Measurements from ENCODE around the gene ZMYND19. TPM values are rescaled to one million over a fixed set of nuclear protein-coding genes. Genes with fewer than 3 reads are reported as not detected.
A peak's percentile ranks its signal among the peaks of the same experiment; 100 is the strongest.

Gene ZMYND19
- total and polyA plus RNA-seq, 2 of the 8 experiments (the other 6 are each of a cell fraction or from before 2014, with no cell fraction given), result 42.4 to 58.7 TPM

DNA sequence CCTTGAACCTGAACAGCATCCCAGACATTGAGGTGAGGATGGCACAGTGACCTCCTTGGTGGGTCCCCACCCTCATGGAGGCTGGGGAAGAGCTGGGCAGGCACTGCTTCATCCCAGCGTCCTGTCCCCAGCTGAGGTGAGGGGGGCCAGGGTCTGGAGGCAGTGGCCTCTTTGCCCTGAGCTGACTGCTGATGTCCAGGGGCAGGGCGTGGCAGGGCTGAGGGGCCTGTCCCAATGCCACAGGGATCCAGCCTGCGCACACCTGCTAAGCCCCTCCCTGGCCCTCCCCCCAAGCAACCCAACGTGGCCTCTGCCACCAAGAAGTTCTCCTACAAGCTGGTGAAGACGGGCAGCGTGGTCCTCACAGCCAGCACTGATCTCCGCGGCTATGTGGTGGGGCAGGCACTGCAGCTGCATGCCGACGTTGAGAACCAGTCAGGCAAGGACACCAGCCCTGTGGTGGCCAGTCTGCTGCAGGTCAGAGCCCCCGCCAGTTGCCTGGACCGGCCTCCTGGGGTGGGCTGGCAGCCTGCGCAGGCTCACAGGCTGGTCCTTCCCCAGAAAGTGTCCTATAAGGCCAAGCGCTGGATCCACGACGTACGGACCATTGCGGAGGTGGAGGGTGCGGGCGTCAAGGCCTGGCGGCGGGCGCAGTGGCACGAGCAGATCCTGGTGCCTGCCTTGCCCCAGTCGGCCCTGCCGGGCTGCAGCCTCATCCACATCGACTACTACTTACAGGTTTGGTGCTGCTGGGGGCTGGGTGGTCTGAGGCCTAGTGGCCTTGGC is 23.6 kb upstream of the ZMYND19 start:
- no peaks in the 10 kb centered on the region for H3K27me3 ChIP-seq (replicated peaks in 1 of 4; ENCODE audit: control insufficient read depth in 3 of 4, extremely low read depth in 1 of 4, insufficient read depth in 3 of 4, low read length in 3 of 4)
- peaks cover 10 to 21% of the 10 kb centered on the region in 2 experiments for H4K20me1 ChIP-seq (replicated peaks in 1 of 2; ENCODE audit: control insufficient read depth in 1 of 2, insufficient read depth in 2 of 2, low read length in 2 of 2)
- H4K8ac ChIP-seq (ENCODE audit: extremely low read depth, insufficient read depth, low read length), result peak overlapping the region; percentile 3; the same call in 1 of the 2 replicates
- H2BK20ac ChIP-seq (ENCODE audit: low read length), result no peak overlapping the region
- no peak overlapping the region for H2AFZ ChIP-seq (ENCODE audit: low read length)
- H4K91ac ChIP-seq (replicated peaks; ENCODE audit: insufficient read length, low read length), result peak overlapping the region; percentile 27
- WGBS, 2 experiments (ENCODE audit: extremely low coverage in 1 of 2, insufficient coverage in 1 of 2, insufficient read length in 1 of 2, insufficient replicate concordance in 2 of 2, low coverage in 1 of 2, low lambda C conversion rate in 2 of 2, missing lambda C conversion rate in 1 of 2), result 96% methylated on average over 25 of the region's 27 CpGs; no CpG with 5 or more reads in 1 of the 2 experiments
- H3K79me2 ChIP-seq (ENCODE audit: control insufficient read depth in 1 of 2, insufficient read depth in 2 of 2, low read length in 2 of 2), result peaks cover 0 to 16% of the 10 kb centered on the region in 2 experiments; a peak in 2 of 4 replicates
- H3K79me1 ChIP-seq (ENCODE audit: low read depth, low read length), result peaks cover 5% of the 10 kb centered on the region; the same call in 1 of the 2 replicates
- no peak overlapping the region for H4K5ac ChIP-seq (ENCODE audit: insufficient read length, low read depth, low read length)
- TF ChIP-seq BRCA1 (IDR thresholded peaks at IDR 0.05; ENCODE audit: low read depth, low read length) (no peak), POU5F1 (IDR thresholded peaks at IDR 0.05; ENCODE audit: low read depth, low read length) (no peak), RXRA (IDR thresholded peaks at IDR 0.05; ENCODE audit: insufficient read depth, low read depth, low read length) (no peak), CEBPB (IDR thresholded peaks at IDR 0.05; ENCODE audit: low read depth, low read length) (no peak)
- no peak overlapping the region for H2BK5ac ChIP-seq (ENCODE audit: low read depth, low read length)
- CTCF ChIA-PET (ENCODE audit: partially characterized antibody), result interaction anchor here (0.6 to 2.4 kb wide), 3 partner anchors 12 to 32 kb away, joined by 3 to 14 read pairs (median 4); no protein-coding TSS in a partner anchor
- peaks cover 0 to 9% (median 5%) of the 10 kb centered on the region in 4 experiments; a peak in 4 of 7 replicates for H3K4me1 ChIP-seq (replicated peaks in 1 of 4; ENCODE audit: control insufficient read depth in 3 of 4, insufficient read depth in 4 of 4, low read length in 3 of 4)
- DNase-seq (ENCODE audit: low read depth in 1 of 2, low spot score in 2 of 2), result no peak
- no peaks in the 10 kb centered on the region for H3K9me3 ChIP-seq (ENCODE audit: insufficient read depth in 2 of 2, low read depth in 1 of 2, low read length in 1 of 2)
- H3K23me2 ChIP-seq (ENCODE audit: low read depth, low read length), result peaks cover 2% of the 10 kb centered on the region; the same call in 1 of the 2 replicates
- H3K9ac ChIP-seq (replicated peaks in 1 of 4; ENCODE audit: extremely low read depth in 1 of 4, low read depth in 3 of 4, low read length in 3 of 4), result no peak overlapping the region
- H3K14ac ChIP-seq (ENCODE audit: insufficient read length), result no peak overlapping the region
- no peak overlapping the region for H2BK12ac ChIP-seq (ENCODE audit: low read depth, low read length)
- H2BK15ac ChIP-seq (ENCODE audit: low read length), result no peak overlapping the region
- H2BK120ac ChIP-seq (replicated peaks; ENCODE audit: low read depth, low read length), result no peak overlapping the region
- H3K56ac ChIP-seq (replicated peaks; ENCODE audit: insufficient read length, low read depth, low read length), result no peak overlapping the region
- H3K36me3 ChIP-seq (ENCODE audit: control insufficient read depth in 2 of 4, insufficient read depth in 4 of 4, low read length in 3 of 4), result peaks cover 3 to 25% (median 11%) of the 10 kb centered on the region in 4 experiments; a peak in 6 of 8 replicates
- no peak overlapping the region for H2AK5ac ChIP-seq (ENCODE audit: low read depth, low read length)
- no peak overlapping the region for H3K4ac ChIP-seq (replicated peaks; ENCODE audit: insufficient read length, low read depth, low read length)
- no peak overlapping the region for H3K4me2 ChIP-seq (ENCODE audit: insufficient read depth in 1 of 2, low read depth in 2 of 2, low read length in 2 of 2)
- FAIRE-seq, result no peak
- no peak overlapping the region for H3K4me3 ChIP-seq (ENCODE audit: extremely low read depth in 1 of 4, insufficient read depth in 2 of 4, low read depth in 3 of 4, low read length in 4 of 4)
- no peak overlapping the region for H3K27ac ChIP-seq (ENCODE audit: low read depth, low read length)
- no peak overlapping the region for H3K18ac ChIP-seq (ENCODE audit: extremely low read depth, low read length)
- no peak overlapping the region for H3K23ac ChIP-seq (ENCODE audit: insufficient read length)
- POLR2A ChIA-PET (ENCODE audit: partially characterized antibody), result interaction anchor here (0.8 to 1.7 kb wide), 3 partner anchors 11 to 61 kb away, joined by 3 to 4 read pairs (median 3); no protein-coding TSS in a partner anchor

All from H1 (cell line).